ENCODE results near the gene FPR2. TPM values are rescaled to one million over a fixed set of nuclear protein-coding genes. Genes with fewer than 3 reads are reported as not detected.

FPR2 gene
- total and polyA plus RNA-seq, 12 donors: 0.17 to 5.8 (median 0.64) TPM; not detected in 1

DNA sequence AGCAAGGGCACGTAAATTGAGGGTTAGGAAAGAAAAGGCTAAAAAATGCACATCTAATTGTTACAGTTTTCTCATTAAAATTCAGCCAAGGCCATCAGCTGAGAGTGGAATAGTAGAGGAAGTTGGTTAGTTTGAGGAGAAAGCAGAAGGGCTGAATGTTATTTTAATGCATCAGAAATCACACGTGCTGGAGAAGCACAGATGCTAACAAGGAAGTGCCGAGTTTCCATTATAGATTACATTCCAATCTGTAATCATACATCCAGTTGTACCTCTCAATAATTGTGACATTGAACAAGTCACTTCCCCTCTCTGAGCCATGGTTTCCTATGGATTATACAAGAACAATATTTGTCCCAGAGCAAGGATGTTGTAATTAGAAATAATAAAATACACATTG, 59.0 kb downstream of the FPR2 start:
- Histone ChIP-seq H3K27me3 (no peaks in the 10 kb centered on the region), H3K4me3 (no peak overlapping the region), H3K27ac (peak overlapping the region in 2 of 10 donors; percentile 14 to 78), H3K9me3 (no peaks in the 10 kb centered on the region), H3K4me1 (peaks cover 0 to 91% (median 0%) of the 10 kb centered on the region in 9 donors), H3K36me3 (no peaks in the 10 kb centered on the region)
- ATAC-seq (no peak), DNase-seq (no peak)
- intact Hi-C loops (cut with DNase I): no loop called here
- TF ChIP-seq, protein P1, sequence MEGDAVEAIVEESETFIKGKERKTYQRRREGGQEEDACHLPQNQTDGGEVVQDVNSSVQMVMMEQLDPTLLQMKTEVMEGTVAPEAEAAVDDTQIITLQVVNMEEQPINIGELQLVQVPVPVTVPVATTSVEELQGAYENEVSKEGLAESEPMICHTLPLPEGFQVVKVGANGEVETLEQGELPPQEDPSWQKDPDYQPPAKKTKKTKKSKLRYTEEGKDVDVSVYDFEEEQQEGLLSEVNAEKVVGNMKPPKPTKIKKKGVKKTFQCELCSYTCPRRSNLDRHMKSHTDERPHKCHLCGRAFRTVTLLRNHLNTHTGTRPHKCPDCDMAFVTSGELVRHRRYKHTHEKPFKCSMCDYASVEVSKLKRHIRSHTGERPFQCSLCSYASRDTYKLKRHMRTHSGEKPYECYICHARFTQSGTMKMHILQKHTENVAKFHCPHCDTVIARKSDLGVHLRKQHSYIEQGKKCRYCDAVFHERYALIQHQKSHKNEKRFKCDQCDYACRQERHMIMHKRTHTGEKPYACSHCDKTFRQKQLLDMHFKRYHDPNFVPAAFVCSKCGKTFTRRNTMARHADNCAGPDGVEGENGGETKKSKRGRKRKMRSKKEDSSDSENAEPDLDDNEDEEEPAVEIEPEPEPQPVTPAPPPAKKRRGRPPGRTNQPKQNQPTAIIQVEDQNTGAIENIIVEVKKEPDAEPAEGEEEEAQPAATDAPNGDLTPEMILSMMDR (IDR thresholded peaks at IDR 0.05): no peak
- WGBS, 2 donors: 56 to 59% methylated on average over 3 of the region's 3 CpGs

Other genes starting within 250 kb of the FPR2 start
- gene SIGLEC6, start 229.5 kb upstream of the FPR2 start, total RNA-seq: under 1 TPM in 7 of 10 donors, not detected in 3; 0.15 to 0.42 (median 0.21) TPM
- gene SIGLEC6, start 229.5 kb upstream of the FPR2 start, polyA plus RNA-seq: not detected
- gene ZNF175, start 189.9 kb upstream of the FPR2 start, total RNA-seq: 1 to 10 TPM; 4.5 to 9.6 (median 8.3) TPM
- gene ZNF175, start 189.9 kb upstream of the FPR2 start, polyA plus RNA-seq: 1 to 10 TPM; 1.6 to 3.4 TPM
- gene SIGLEC5, start 130.8 kb upstream of the FPR2 start, total RNA-seq: 1 to 10 TPM in 1 of 10 donors, under 1 TPM in 6, not detected in 3; 0.11 to 1.2 (median 0.41) TPM
- gene SIGLEC5, start 130.8 kb upstream of the FPR2 start, polyA plus RNA-seq: under 1 TPM in 1 of 2 donors, not detected in 1; 0.01 TPM
- gene SIGLEC14, start 114.4 kb upstream of the FPR2 start, total RNA-seq: 1 to 10 TPM in 6 of 10 donors, under 1 TPM in 3, not detected in 1; 0.57 to 9.6 (median 1.3) TPM
- gene SIGLEC14, start 114.4 kb upstream of the FPR2 start, polyA plus RNA-seq: under 1 TPM; 0.37 to 0.93 TPM
- gene SPACA6, start 67.8 kb upstream of the FPR2 start, total RNA-seq: 10 to 100 TPM in 6 of 10 donors, 1 to 10 TPM in 4; 6.4 to 16.1 (median 10.1) TPM
- 10 to 100 TPM in 1 of 2 donors, 1 to 10 TPM in 1; 8.6 to 45.1 TPM for gene SPACA6, start 67.8 kb upstream of the FPR2 start, polyA plus RNA-seq
- gene HAS1, start 37.2 kb upstream of the FPR2 start, total RNA-seq: 1 to 10 TPM in 1 of 10 donors, under 1 TPM in 8, not detected in 1; 0.17 to 1.3 (median 0.47) TPM
- gene HAS1, start 37.2 kb upstream of the FPR2 start, polyA plus RNA-seq: under 1 TPM; 0.44 to 0.83 TPM
- gene FPR1, start 9.3 kb upstream of the FPR2 start, total RNA-seq: 10 to 100 TPM in 2 of 10 donors, 1 to 10 TPM in 8; 1.5 to 16.9 (median 4.0) TPM
- 1 to 10 TPM in 1 of 2 donors, under 1 TPM in 1; 0.95 to 4.4 TPM for gene FPR1, start 9.3 kb upstream of the FPR2 start, polyA plus RNA-seq
- 10 to 100 TPM in 1 of 10 donors, 1 to 10 TPM in 9; 1.3 to 16.5 (median 3.3) TPM for gene FPR3, start 34.0 kb downstream of the FPR2 start, total RNA-seq
- 1 to 10 TPM in 1 of 2 donors, under 1 TPM in 1; 0.73 to 2.0 TPM for gene FPR3, start 34.0 kb downstream of the FPR2 start, polyA plus RNA-seq
- 10 to 100 TPM in 2 of 10 donors, 1 to 10 TPM in 8; 4.6 to 12.4 (median 8.6) TPM for gene ZNF577, start 126.8 kb downstream of the FPR2 start, total RNA-seq
- gene ZNF577, start 126.8 kb downstream of the FPR2 start, polyA plus RNA-seq: 10 to 100 TPM in 1 of 2 donors, 1 to 10 TPM in 1; 7.6 to 22.8 TPM
- gene ZNF649, start 143.8 kb downstream of the FPR2 start, total RNA-seq: 10 to 100 TPM in 2 of 10 donors, 1 to 10 TPM in 8; 6.3 to 10.9 (median 8.3) TPM
- gene ZNF649, start 143.8 kb downstream of the FPR2 start, polyA plus RNA-seq: 1 to 10 TPM; 2.3 to 4.2 TPM
- gene ZNF613, start 166.3 kb downstream of the FPR2 start, total RNA-seq: 1 to 10 TPM; 2.4 to 7.1 (median 5.2) TPM
- gene ZNF613, start 166.3 kb downstream of the FPR2 start, polyA plus RNA-seq: 1 to 10 TPM; 3.4 to 3.8 TPM
- 10 to 100 TPM in 1 of 10 donors, 1 to 10 TPM in 9; 5.3 to 10.1 (median 7.5) TPM for gene ZNF350, start 225.7 kb downstream of the FPR2 start, total RNA-seq
- gene ZNF350, start 225.7 kb downstream of the FPR2 start, polyA plus RNA-seq: 1 to 10 TPM; 4.6 to 6.7 TPM
- 10 to 100 TPM in 5 of 10 donors, 1 to 10 TPM in 5; 8.1 to 13.7 (median 10.1) TPM for gene ZNF615, start 247.0 kb downstream of the FPR2 start, total RNA-seq
- gene ZNF615, start 247.0 kb downstream of the FPR2 start, polyA plus RNA-seq: 1 to 10 TPM; 2.6 to 5.5 TPM

Measured in heart right ventricle (tissue), 16 donors.